ACC112 (cell line): ENCODE measurements around the gene CTBP2.

Source experiments
- H2AFZ ChIP-seq: fragments of 200-600 bp; sonication (generic); one replicate; pipeline ENCODE4 v1.6.0; 2017; ENCODE audit warnings: antibody characterized with exemption, low read length; ENCODE audit not compliant: unreplicated experiment
- H3K27ac ChIP-seq: fragments of 200-600 bp; sonication (generic); 2 replicates; pipeline ENCODE4 v1.5.1; 2014; ENCODE audit warnings: low read depth, mild to moderate bottlenecking, antibody characterized with exemption, low read length, moderate library complexity
- H3K27me3 ChIP-seq: fragments of 200-600 bp; sonication (generic); 2 replicates; pipeline ENCODE4 v1.6.1; 2014; ENCODE audit warnings: mild to moderate bottlenecking, antibody characterized with exemption, low read length, moderate library complexity, mixed read lengths; ENCODE audit not compliant: insufficient read depth
- H3K36me3 ChIP-seq: fragments of 200-600 bp; sonication (generic); 2 replicates; pipeline ENCODE4 v1.6.1; 2016; ENCODE audit warnings: mild to moderate bottlenecking, antibody characterized with exemption, low read length, moderate library complexity, mixed read lengths; ENCODE audit not compliant: insufficient read depth
- H3K4me1 ChIP-seq: fragments of 200-600 bp; sonication (generic); one replicate; pipeline ENCODE4 v1.6.1; 2016; ENCODE audit warnings: low read length, mixed read lengths; ENCODE audit not compliant: insufficient read depth, unreplicated experiment, control insufficient read depth
- H3K4me3 ChIP-seq: fragments of 200-600 bp; sonication (generic); 2 replicates; pipeline ENCODE4 v1.5.1; 2014; ENCODE audit warnings: mild to moderate bottlenecking, low read depth, low read length
- H3K79me2 ChIP-seq: fragments of 200-600 bp; sonication (generic); one replicate; pipeline ENCODE4 v1.6.0; 2016; ENCODE audit warnings: low read length; ENCODE audit not compliant: control insufficient read depth, unreplicated experiment, insufficient read depth

CTBP2 gene

DNA sequence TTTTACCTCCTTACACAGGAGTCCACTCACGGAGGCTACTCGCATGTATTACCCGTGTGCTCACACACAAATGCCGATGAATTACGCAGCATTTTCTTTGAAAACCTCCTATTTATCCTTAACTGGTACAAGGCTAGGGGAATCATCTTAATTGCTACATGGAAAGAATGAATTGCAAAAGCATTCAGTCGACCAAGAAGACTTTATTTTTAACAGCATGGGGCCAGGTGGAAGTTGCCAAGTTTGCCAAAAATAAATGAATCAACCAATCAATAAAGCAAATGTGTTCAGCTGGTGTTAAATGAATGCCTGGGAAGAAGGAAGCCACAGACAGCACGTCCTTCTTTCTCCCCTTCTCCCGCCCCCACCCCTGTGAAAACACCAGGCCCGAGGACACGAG is 55.8 kb downstream of the CTBP2 start:
- H3K79me2 ChIP-seq: peaks cover 88% of the 10 kb centered on the region
- H3K4me3 ChIP-seq: no peak overlapping the region
- peaks cover 12% of the 10 kb centered on the region for H3K4me1 ChIP-seq
- H3K27ac ChIP-seq: no peak overlapping the region
- peaks cover 25% of the 10 kb centered on the region for H3K36me3 ChIP-seq
- no peak overlapping the region for H2AFZ ChIP-seq
- no peaks in the 10 kb centered on the region for H3K27me3 ChIP-seq

DNA sequence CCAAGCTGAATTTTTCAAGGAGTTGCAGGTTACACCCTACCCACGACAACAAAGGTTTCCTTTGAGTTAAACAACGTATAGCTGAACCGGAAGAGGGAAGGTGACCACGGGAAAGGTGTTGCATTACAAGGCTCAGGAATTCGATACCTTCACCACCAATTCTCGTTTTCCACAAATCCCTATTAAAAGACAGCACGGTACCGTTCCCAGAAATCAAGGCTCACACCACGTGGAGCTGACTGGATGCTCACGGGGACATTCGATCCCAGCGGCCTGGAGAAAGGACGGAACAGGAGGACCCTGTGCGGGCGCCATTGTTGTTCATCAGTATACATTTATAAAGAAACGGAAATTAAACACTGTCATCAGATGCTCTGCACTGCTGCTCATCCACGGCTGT is 56.4 kb downstream of the CTBP2 start:
- Histone ChIP-seq H3K4me3 (no peak overlapping the region), H3K36me3 (peaks cover 20% of the 10 kb centered on the region), H2AFZ (no peak overlapping the region), H3K79me2 (peaks cover 88% of the 10 kb centered on the region), H3K4me1 (peaks cover 12% of the 10 kb centered on the region), H3K27me3 (no peaks in the 10 kb centered on the region), H3K27ac (no peak overlapping the region)

- no peak overlapping the region for H3K4me3 ChIP-seq
- H3K36me3 ChIP-seq: peaks cover 17% of the 10 kb centered on the region
- no peak overlapping the region for H2AFZ ChIP-seq
- no peak overlapping the region for H3K27ac ChIP-seq
- no peaks in the 10 kb centered on the region for H3K27me3 ChIP-seq
- peaks cover 12% of the 10 kb centered on the region for H3K4me1 ChIP-seq
- peaks cover 89% of the 10 kb centered on the region for H3K79me2 ChIP-seq
Observed at GRCh38 chr10:125103466-125103865, 56.9 kb downstream of the CTBP2 start.

- H3K4me1 ChIP-seq: peaks cover 12% of the 10 kb centered on the region
- peaks cover 11% of the 10 kb centered on the region for H3K36me3 ChIP-seq
- no peak overlapping the region for H2AFZ ChIP-seq
- H3K27me3 ChIP-seq: no peaks in the 10 kb centered on the region
- H3K27ac ChIP-seq: no peak overlapping the region
- H3K4me3 ChIP-seq: no peak overlapping the region
- H3K79me2 ChIP-seq: peaks cover 88% of the 10 kb centered on the region
Observed at GRCh38 chr10:125102821-125103220, 57.5 kb downstream of the CTBP2 start.

GRCh38 chr10:125102246-125102645 is 58.1 kb downstream of the CTBP2 start:
- H2AFZ ChIP-seq: no peak overlapping the region
- H3K4me3 ChIP-seq: no peak overlapping the region
- H3K27ac ChIP-seq: no peak overlapping the region
- peaks cover 12% of the 10 kb centered on the region for H3K4me1 ChIP-seq
- peaks cover 5% of the 10 kb centered on the region for H3K36me3 ChIP-seq
- peaks cover 87% of the 10 kb centered on the region for H3K79me2 ChIP-seq
- H3K27me3 ChIP-seq: no peaks in the 10 kb centered on the region

DNA sequence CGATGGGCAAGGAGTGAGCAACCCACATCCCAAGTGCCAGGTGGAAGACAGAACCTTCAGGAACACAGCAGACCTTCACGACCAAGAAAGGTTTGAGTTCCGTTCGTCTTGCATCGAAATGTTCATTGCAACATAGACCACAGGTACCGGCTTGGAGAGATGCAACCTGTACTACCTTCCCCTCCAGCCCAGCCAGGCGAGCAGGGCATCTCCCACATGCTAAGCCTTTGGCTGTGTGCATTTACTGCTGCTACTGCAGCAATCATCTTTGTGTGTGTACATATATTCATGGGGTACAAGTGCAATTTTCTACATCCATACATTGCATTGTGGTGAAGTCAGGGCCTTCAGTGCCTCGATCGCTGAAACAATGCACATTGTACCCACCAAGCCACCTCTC is 58.8 kb downstream of the CTBP2 start:
- Histone ChIP-seq H3K4me3 (no peak overlapping the region), H3K27ac (no peak overlapping the region), H3K36me3 (no peaks in the 10 kb centered on the region; the same call in 1 of the 2 replicates), H2AFZ (no peak overlapping the region), H3K27me3 (no peaks in the 10 kb centered on the region), H3K79me2 (peaks cover 87% of the 10 kb centered on the region), H3K4me1 (peaks cover 12% of the 10 kb centered on the region)

DNA sequence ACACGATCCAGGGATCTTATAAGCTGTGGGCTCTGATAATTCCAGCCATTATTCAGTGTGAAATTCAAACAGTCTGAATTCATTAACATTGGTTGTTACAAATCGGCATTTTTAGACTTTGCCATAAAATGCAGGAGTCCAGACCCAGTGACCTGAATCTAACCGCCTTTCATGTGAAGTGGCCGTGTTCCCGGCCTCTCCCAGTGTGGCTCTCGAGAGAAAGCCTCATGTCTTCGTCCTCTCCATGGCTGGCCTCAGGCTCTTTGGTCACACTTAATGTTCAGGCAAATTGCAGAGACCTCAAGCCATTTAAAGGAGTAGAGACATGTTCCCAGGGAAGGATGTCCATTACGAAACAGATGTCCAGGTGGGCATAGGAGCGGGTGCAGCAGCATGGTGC is 59.3 kb downstream of the CTBP2 start:
- Histone ChIP-seq H3K36me3 (no peaks in the 10 kb centered on the region; the same call in 1 of the 2 replicates), H3K79me2 (peaks cover 86% of the 10 kb centered on the region), H3K27ac (no peak overlapping the region), H3K4me1 (peaks cover 15% of the 10 kb centered on the region), H3K27me3 (no peaks in the 10 kb centered on the region), H2AFZ (no peak overlapping the region), H3K4me3 (no peak overlapping the region)

- no peak overlapping the region for H3K4me3 ChIP-seq
- no peak overlapping the region for H2AFZ ChIP-seq
- no peaks in the 10 kb centered on the region; the same call in 1 of the 2 replicates for H3K36me3 ChIP-seq
- peaks cover 44% of the 10 kb centered on the region for H3K4me1 ChIP-seq
- no peak overlapping the region for H3K27ac ChIP-seq
- H3K27me3 ChIP-seq: no peaks in the 10 kb centered on the region
- peaks cover 93% of the 10 kb centered on the region for H3K79me2 ChIP-seq
Observed at GRCh38 chr10:125097409-125098070, 62.8 kb downstream of the CTBP2 start.

- H2AFZ ChIP-seq: no peak overlapping the region
- peaks cover 93% of the 10 kb centered on the region for H3K79me2 ChIP-seq
- no peaks in the 10 kb centered on the region for H3K27me3 ChIP-seq
- no peaks in the 10 kb centered on the region; the same call in 1 of the 2 replicates for H3K36me3 ChIP-seq
- H3K4me3 ChIP-seq: no peak overlapping the region
- H3K4me1 ChIP-seq: peaks cover 44% of the 10 kb centered on the region
- no peak overlapping the region for H3K27ac ChIP-seq
Observed at GRCh38 chr10:125096975-125097374, 63.4 kb downstream of the CTBP2 start.

- no peak overlapping the region for H3K4me3 ChIP-seq
- no peak overlapping the region for H3K27ac ChIP-seq
- peaks cover 93% of the 10 kb centered on the region for H3K79me2 ChIP-seq
- H3K27me3 ChIP-seq: no peaks in the 10 kb centered on the region
- no peaks in the 10 kb centered on the region; the same call in 1 of the 2 replicates for H3K36me3 ChIP-seq
- H2AFZ ChIP-seq: no peak overlapping the region
- peaks cover 49% of the 10 kb centered on the region for H3K4me1 ChIP-seq
Observed at GRCh38 chr10:125096371-125096770, 64.0 kb downstream of the CTBP2 start.

DNA sequence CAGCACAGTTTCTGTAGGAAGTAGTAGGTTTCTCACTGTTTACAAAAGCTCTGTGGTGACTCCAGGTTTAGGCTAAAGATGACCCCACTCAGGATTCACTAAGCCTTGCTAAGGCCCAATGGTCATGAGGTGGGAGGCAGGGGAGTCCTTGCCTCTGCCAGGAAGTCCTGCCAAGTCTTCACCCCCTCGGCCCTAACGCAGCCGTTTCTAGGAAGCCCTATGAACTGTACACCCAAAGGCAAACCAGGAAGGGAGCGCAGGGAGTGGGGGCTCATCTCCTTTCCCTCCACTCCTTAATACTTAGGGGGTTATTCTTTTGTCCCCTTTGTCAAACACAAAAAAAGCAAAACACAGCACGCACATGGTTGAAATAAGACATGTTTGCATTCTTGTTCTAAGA is 64.6 kb downstream of the CTBP2 start:
- Histone ChIP-seq H3K79me2 (peaks cover 93% of the 10 kb centered on the region), H3K4me3 (no peak overlapping the region), H3K36me3 (no peaks in the 10 kb centered on the region; the same call in 1 of the 2 replicates), H3K27ac (no peak overlapping the region), H3K4me1 (peaks cover 54% of the 10 kb centered on the region), H3K27me3 (no peaks in the 10 kb centered on the region), H2AFZ (no peak overlapping the region)
